Endodermal cell (in vitro differentiated cells): Measurements from ENCODE around the gene ZFYVE9. TPM values are rescaled to one million over a fixed set of nuclear protein-coding genes. Genes with fewer than 3 reads are reported as not detected.

ENCODE experiments used
- DNase-seq: peaks from one replicate; pipeline ENCODE4 v3.0.0-alpha.2; 2017
- H3K27ac ChIP-seq: 2 replicates; pipeline ENCODE4 v1.5.1; 2013; ENCODE audit warnings: mild to moderate bottlenecking, low read depth, low read length, moderate library complexity
- H3K27me3 ChIP-seq: 2 replicates; pipeline ENCODE4 v1.6.1; 2013; ENCODE audit warnings: mild to moderate bottlenecking, low read length, moderate library complexity; ENCODE audit not compliant: insufficient read depth, control insufficient read depth, poor library complexity, severe bottlenecking
- H3K36me3 ChIP-seq: 2 replicates; pipeline ENCODE4 v1.7.0; 2013; ENCODE audit warnings: mild to moderate bottlenecking, low read length, moderate library complexity; ENCODE audit not compliant: control insufficient read depth, insufficient read depth
- H3K4me1 ChIP-seq: one replicate; pipeline ENCODE4 v1.7.0; 2013; ENCODE audit warnings: low read length; ENCODE audit not compliant: control insufficient read depth, insufficient read depth
- H3K4me3 ChIP-seq: 2 replicates; pipeline ENCODE4 v1.5.1; 2013; ENCODE audit warnings: mild to moderate bottlenecking, low read length, moderate library complexity
- H3K9ac ChIP-seq: 2 replicates; pipeline ENCODE4 v1.6.1; 2013; ENCODE audit warnings: mild to moderate bottlenecking, low read length, moderate library complexity; ENCODE audit not compliant: poor library complexity, severe bottlenecking; ENCODE audit errors: extremely low read depth
- H3K9me3 ChIP-seq: 2 replicates; pipeline ENCODE4 v1.6.1; 2013; ENCODE audit warnings: mild to moderate bottlenecking, low read length, moderate library complexity; ENCODE audit not compliant: control insufficient read depth
- H3K27ac Mint-ChIP-seq: 2 replicates; pipeline ENCODE4 v1.8.0; 2020; ENCODE audit warnings: mixed read lengths
- H3K27me3 Mint-ChIP-seq: 2 replicates; pipeline ENCODE4 v1.8.0; 2021; ENCODE audit warnings: mild to moderate bottlenecking, mixed read lengths; ENCODE audit not compliant: insufficient read depth
- H3K36me3 Mint-ChIP-seq: 2 replicates; pipeline ENCODE4 v1.8.0; 2020; ENCODE audit warnings: low read depth, mixed read lengths
- H3K4me1 Mint-ChIP-seq: 2 replicates; pipeline ENCODE4 v1.8.0; 2020; ENCODE audit warnings: mixed read lengths
- H3K4me3 Mint-ChIP-seq: 2 replicates; pipeline ENCODE4 v1.8.0; 2020; ENCODE audit warnings: mild to moderate bottlenecking, moderate library complexity, mixed read lengths
- H3K9me3 Mint-ChIP-seq: 2 replicates; pipeline ENCODE4 v1.8.0; 2020; ENCODE audit warnings: mild to moderate bottlenecking, mixed read lengths
- CTCF ChIP-seq: fragments of 200-600 bp; sonication (generic); conservative IDR thresholded peaks from 2 replicates; pipeline ENCODE4 v1.5.0; 2021; ENCODE audit warnings: antibody characterized with exemption, mild to moderate bottlenecking
- WGBS, 2 experiments: methylation state at CpG; one replicate each; pipeline versions ENCODE4 v1.1.5 to v1.1.7; 2013; ENCODE audit warnings: missing lambda C conversion rate in 2 of 2, mixed read lengths in 1 of 2; ENCODE audit not compliant: insufficient coverage in 1 of 2, insufficient read length in 1 of 2; 5-methylcytosine and 5-hydroxymethylcytosine counted together
- total RNA-seq, 2 donors: library from RNA; stranded (reverse); fragmentation: NEBNext Ultra II Directional in 1 of 2; extraction: Animal tissue kit (Norgen Biotek cat#: 25700) in 1 of 2; gene quantifications; 2 replicates in 1 of 2; 3 replicates in 1 of 2; pipeline ENCODE4 v1.2.1, GENCODE V29; 2021

The ZFYVE9 gene
- total RNA-seq, 2 donors from 2014 or later = 34.3 to 40.5 TPM

DNA sequence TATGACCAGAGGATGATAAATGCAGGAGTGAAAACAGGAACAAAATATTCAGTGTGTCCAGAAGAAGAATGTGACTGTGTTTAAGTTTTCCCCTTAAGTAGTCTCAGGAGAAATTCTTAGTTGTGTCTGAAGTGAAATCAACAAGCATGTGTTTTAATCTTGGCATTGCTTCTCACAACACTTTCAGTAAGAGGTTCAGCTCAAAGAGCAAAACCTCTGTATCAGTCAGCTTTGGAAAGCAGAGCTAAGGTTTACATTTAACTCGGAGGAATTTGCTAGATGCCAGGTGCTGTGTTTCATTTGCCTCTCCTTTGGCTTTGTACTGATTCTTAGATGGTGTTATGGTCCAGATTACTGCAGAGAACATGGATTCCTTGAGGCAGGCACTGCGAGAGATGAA lies 195.6 kb downstream of the ZFYVE9 start:
- Histone ChIP-seq H3K27ac (no peak overlapping the region), H3K9ac (no peak overlapping the region), H3K4me1 (no peaks in the 10 kb centered on the region), H3K9me3 (no peaks in the 10 kb centered on the region), H3K27me3 (no peaks in the 10 kb centered on the region), H3K4me3 (no peak overlapping the region), H3K36me3 (peaks cover 28% of the 10 kb centered on the region)
- Mint-ChIP-seq H3K27me3 (no peaks in the 10 kb centered on the region), H3K9me3 (no peaks in the 10 kb centered on the region), H3K4me1 (peaks cover 3% of the 10 kb centered on the region), H3K4me3 (no peak overlapping the region), H3K27ac (no peak overlapping the region), H3K36me3 (peaks cover 39% of the 10 kb centered on the region)
- DNase-seq = no peak
- TF ChIP-seq CTCF = no peak
- 86 to 94% methylated on average over 2 of the region's 2 CpGs for WGBS, 2 experiments

DNA sequence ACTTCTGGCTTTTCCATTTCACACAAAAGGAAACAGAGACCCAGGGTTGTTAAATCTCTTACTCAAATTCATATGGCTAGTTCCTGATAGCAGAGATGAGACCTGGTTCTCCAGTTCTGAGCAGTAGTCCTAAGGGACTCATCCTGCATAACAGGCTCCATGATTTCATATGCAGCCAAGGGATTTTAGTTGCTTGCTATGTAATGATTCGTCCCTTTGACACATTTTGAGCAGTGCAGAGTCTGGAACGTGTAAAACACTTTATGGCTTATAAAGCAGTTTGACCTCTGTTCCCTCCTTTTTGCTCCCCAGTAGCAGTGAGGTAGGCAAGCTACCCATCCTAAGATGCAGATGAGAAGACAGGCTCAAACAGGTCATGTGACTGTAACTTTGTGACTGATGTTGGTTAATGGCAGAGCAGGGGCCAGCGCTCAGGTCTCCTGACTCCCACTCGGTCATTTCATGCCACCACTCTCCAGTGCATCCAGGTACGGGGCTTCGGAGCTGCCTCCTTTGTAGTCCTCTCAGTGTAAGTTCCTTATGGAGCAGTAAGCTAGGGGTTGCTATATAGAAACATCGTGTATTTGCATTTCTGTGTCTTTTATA lies 199.9 kb downstream of the ZFYVE9 start:
- peaks cover 35% of the 10 kb centered on the region for H3K36me3 Mint-ChIP-seq
- no peak for TF ChIP-seq CTCF
- no peaks in the 10 kb centered on the region for H3K9me3 Mint-ChIP-seq
- Histone ChIP-seq H3K36me3 (peaks cover 16% of the 10 kb centered on the region), H3K27me3 (no peaks in the 10 kb centered on the region), H3K27ac (no peak overlapping the region), H3K9ac (no peak overlapping the region), H3K9me3 (no peaks in the 10 kb centered on the region), H3K4me1 (no peaks in the 10 kb centered on the region), H3K4me3 (no peak overlapping the region)
- DNase-seq = no peak
- WGBS, 2 experiments = 78 to 90% methylated on average over 5 to 7 of the region's 7 CpGs
- peaks cover 3% of the 10 kb centered on the region for H3K4me1 Mint-ChIP-seq
- no peak overlapping the region for H3K27ac Mint-ChIP-seq
- no peaks in the 10 kb centered on the region for H3K27me3 Mint-ChIP-seq
- H3K4me3 Mint-ChIP-seq = no peak overlapping the region

- TF ChIP-seq CTCF = no peak
- WGBS, 2 experiments = 86 to 91% methylated on average over 2 to 3 of the region's 3 CpGs
- Mint-ChIP-seq H3K4me3 (no peak overlapping the region), H3K4me1 (peaks cover 3% of the 10 kb centered on the region), H3K27ac (no peak overlapping the region), H3K36me3 (peaks cover 33% of the 10 kb centered on the region), H3K9me3 (no peaks in the 10 kb centered on the region), H3K27me3 (no peaks in the 10 kb centered on the region)
- Histone ChIP-seq H3K27me3 (no peaks in the 10 kb centered on the region), H3K4me3 (no peak overlapping the region), H3K9me3 (no peaks in the 10 kb centered on the region), H3K36me3 (peaks cover 8% of the 10 kb centered on the region), H3K4me1 (no peaks in the 10 kb centered on the region), H3K9ac (no peak overlapping the region), H3K27ac (no peak overlapping the region)
- DNase-seq = no peak
These were observed 202.1 kb downstream of the ZFYVE9 start for GRCh38 chr1:52343979-52344378.
